Caco-2 (cell line): ENCODE data around the gene IFITM10. TPM values are rescaled to one million over a fixed set of nuclear protein-coding genes. Genes with fewer than 3 reads are reported as not detected.

Experiments
- BruUV-seq: library from RNA; stranded (reverse); fragments of 400-500 nt; replicated peaks from 2 replicates; lab custom pipeline; 2021; lab: Mats Ljungman, UMichigan
- CTCF ChIA-PET: fragments of 300-600 bp; sonication (Branson Sonifier 250); formaldehyde crosslinking; loops from one replicate; lab custom pipeline; 2022; ENCODE audit warnings: antibody characterized with exemption; lab: Charles Lee
- POLR2A ChIA-PET: fragments of 300-600 bp; sonication (Branson Sonifier 250); formaldehyde crosslinking; loops from one replicate; lab custom pipeline; 2022; ENCODE audit warnings: antibody characterized with exemption; lab: Charles Lee
- DNase-seq, 2 experiments: peaks; one replicate each; pipeline versions ENCODE4 v3.0.0 to v3.0.0-alpha.2; 2020 to 2022
- H3K27me3 ChIP-seq: replicated peaks from 2 replicates; pipeline ENCODE4 v1.6.0; 2011; ENCODE audit warnings: low read length; ENCODE audit not compliant: control insufficient read depth, insufficient read depth
- H3K36me3 ChIP-seq: 2 replicates; pipeline ENCODE4 v1.5.1; 2011; ENCODE audit warnings: low read length; ENCODE audit not compliant: control insufficient read depth, insufficient read depth
- H3K4me1 ChIP-seq: fragments of 250-450 bp; sonication (Bioruptor Pico); 2 replicates; pipeline ENCODE4 v1.5.1; 2020; ENCODE audit warnings: mild to moderate bottlenecking
- H3K4me3 ChIP-seq: 2 replicates; pipeline ENCODE4 v1.5.1; 2011; ENCODE audit warnings: low read depth, mild to moderate bottlenecking, control low read depth, low read length
- H3K9me3 ChIP-seq: fragments of 250-450 bp; sonication (Bioruptor Pico); 2 replicates; pipeline ENCODE4 v1.5.1; 2020; ENCODE audit warnings: mild to moderate bottlenecking, moderate library complexity
- H3K27ac Mint-ChIP-seq: one replicate; pipeline ENCODE4 v1.8.0; 2022; ENCODE audit warnings: mixed read lengths; ENCODE audit not compliant: unreplicated experiment
- H3K27me3 Mint-ChIP-seq: one replicate; pipeline ENCODE4 v1.8.0; 2022; ENCODE audit warnings: mixed read lengths; ENCODE audit not compliant: insufficient read depth, unreplicated experiment
- H3K36me3 Mint-ChIP-seq: one replicate; pipeline ENCODE4 v1.8.0; 2022; ENCODE audit warnings: mild to moderate bottlenecking, mixed read lengths; ENCODE audit not compliant: insufficient read depth, unreplicated experiment
- H3K4me1 Mint-ChIP-seq: one replicate; pipeline ENCODE4 v1.8.0; 2022; ENCODE audit warnings: low read depth, mixed read lengths; ENCODE audit not compliant: unreplicated experiment
- H3K4me3 Mint-ChIP-seq: one replicate; pipeline ENCODE4 v1.8.0; 2022; ENCODE audit warnings: mild to moderate bottlenecking, moderate library complexity, mixed read lengths; ENCODE audit not compliant: unreplicated experiment
- H3K9me3 Mint-ChIP-seq: one replicate; pipeline ENCODE4 v1.8.0; 2022; ENCODE audit warnings: mixed read lengths; ENCODE audit not compliant: unreplicated experiment
- CTCF ChIP-seq, 2 experiments: fragments of 200-600 bp in 1 of 2; IDR thresholded peaks; 1 replicate in 1 of 2; 2 replicates in 1 of 2; pipeline versions ENCODE4 v1.5.1 to v1.8.0; 2011 to 2022; ENCODE audit warnings: antibody characterized with exemption in 1 of 2, control low read depth in 1 of 2, inconsistent platforms in 1 of 2, low read depth in 1 of 2, low read length in 1 of 2, mild to moderate bottlenecking in 1 of 2, moderate library complexity in 1 of 2; ENCODE audit not compliant: insufficient read depth in 1 of 2, severe bottlenecking in 1 of 2, unreplicated experiment in 1 of 2
- intact Hi-C: fragments of 100-400 bp; cut with micrococcal nuclease; formaldehyde crosslinking; loops from one replicate; pipeline ENCODE4 v1.10.0; 2022; ENCODE audit not compliant: unreplicated experiment
- total RNA-seq: library from RNA; stranded (reverse); gene quantifications from 2 replicates; pipeline ENCODE4 v1.2.3, GENCODE V29; 2022

The IFITM10 gene
- total RNA-seq, 1 experiment from 2014 or later: 2.7 TPM

- Histone ChIP-seq H3K27me3 (no peaks in the 10 kb centered on the region), H3K4me1 (peaks cover 3% of the 10 kb centered on the region; the same call in 1 of the 2 replicates), H3K36me3 (no peaks in the 10 kb centered on the region), H3K4me3 (no peak overlapping the region), H3K9me3 (no peaks in the 10 kb centered on the region)
- ChIA-PET CTCF (no interaction called here), POLR2A (no interaction called here)
- no peaks in the 10 kb centered on the region for H3K27me3 Mint-ChIP-seq
- intact Hi-C loops: no loop called here
- H3K27ac Mint-ChIP-seq: no peak overlapping the region
- H3K4me1 Mint-ChIP-seq: no peaks in the 10 kb centered on the region
- no peaks in the 10 kb centered on the region for H3K9me3 Mint-ChIP-seq
- BruUV-seq: no TSS peak
- DNase-seq: no peak
- H3K36me3 Mint-ChIP-seq: no peaks in the 10 kb centered on the region
- H3K4me3 Mint-ChIP-seq: no peak overlapping the region
- no peak for TF ChIP-seq CTCF (IDR thresholded peaks at IDR 0.05; ENCODE audit: insufficient read depth in 1 of 2, low read depth in 1 of 2, low read length in 1 of 2, severe bottlenecking in 1 of 2, unreplicated experiment in 1 of 2)
Measured at GRCh38 chr11:1779034-1779805, 28.8 kb upstream of the IFITM10 start.

- H3K27me3 ChIP-seq: no peaks in the 10 kb centered on the region
- BruUV-seq: no TSS peak
- H3K4me3 ChIP-seq: no peak overlapping the region
- Mint-ChIP-seq H3K27ac (no peak overlapping the region), H3K36me3 (no peaks in the 10 kb centered on the region), H3K4me1 (no peaks in the 10 kb centered on the region), H3K9me3 (no peaks in the 10 kb centered on the region), H3K4me3 (no peak overlapping the region), H3K27me3 (no peaks in the 10 kb centered on the region)
- H3K4me1 ChIP-seq: peaks cover 3% of the 10 kb centered on the region; the same call in 1 of the 2 replicates
- ChIA-PET CTCF (no interaction called here), POLR2A (no interaction called here)
- H3K36me3 ChIP-seq: no peaks in the 10 kb centered on the region
- TF ChIP-seq CTCF (IDR thresholded peaks at IDR 0.05; ENCODE audit: insufficient read depth in 1 of 2, low read depth in 1 of 2, low read length in 1 of 2, severe bottlenecking in 1 of 2, unreplicated experiment in 1 of 2): no peak
- intact Hi-C loops: no loop called here
- DNase-seq: no peak
- H3K9me3 ChIP-seq: no peaks in the 10 kb centered on the region
Measured at GRCh38 chr11:1778141-1778911, 27.9 kb upstream of the IFITM10 start.

- no peaks in the 10 kb centered on the region for H3K27me3 ChIP-seq
- no peaks in the 10 kb centered on the region for H3K9me3 ChIP-seq
- no peaks in the 10 kb centered on the region for H3K4me1 Mint-ChIP-seq
- ChIA-PET CTCF (interaction anchor here (0.6 kb wide), 1 partner anchor 124 kb away, joined by 3 read pairs; no protein-coding TSS in a partner anchor), POLR2A (interaction anchor here (0.6 kb wide), 1 partner anchor 374 kb away, joined by 4 read pairs; no protein-coding TSS in a partner anchor)
- no peaks in the 10 kb centered on the region for H3K36me3 Mint-ChIP-seq
- peaks cover 3% of the 10 kb centered on the region; the same call in 1 of the 2 replicates for H3K4me1 ChIP-seq
- H3K27me3 Mint-ChIP-seq: no peaks in the 10 kb centered on the region
- intact Hi-C loops: no loop called here
- H3K4me3 Mint-ChIP-seq: no peak overlapping the region
- TF ChIP-seq CTCF (IDR thresholded peaks at IDR 0.05; ENCODE audit: insufficient read depth in 1 of 2, low read depth in 1 of 2, low read length in 1 of 2, severe bottlenecking in 1 of 2, unreplicated experiment in 1 of 2): no peak
- no peak overlapping the region for H3K27ac Mint-ChIP-seq
- H3K36me3 ChIP-seq: no peaks in the 10 kb centered on the region
- DNase-seq: no peak
- no TSS peak for BruUV-seq
- H3K4me3 ChIP-seq: no peak overlapping the region
- no peaks in the 10 kb centered on the region for H3K9me3 Mint-ChIP-seq
Measured at GRCh38 chr11:1777737-1778136, 27.3 kb upstream of the IFITM10 start.
